SKM-1 treated with dmso at 0.1 percent for 144 hours (cell line): ENCODE measurements around the gene MRPL14.
"Not testable (repeated sequence)": the region's sequence is repeated elsewhere in the genome, so short reads cannot be mapped to it uniquely, and the experiment has no call there.

Experiments
- DNase-seq: peaks from one replicate; lab custom pipeline; 2025; ENCODE audit not compliant: unreplicated experiment; lab: John Stamatoyannopoulos, UW

Gene MRPL14

DNA sequence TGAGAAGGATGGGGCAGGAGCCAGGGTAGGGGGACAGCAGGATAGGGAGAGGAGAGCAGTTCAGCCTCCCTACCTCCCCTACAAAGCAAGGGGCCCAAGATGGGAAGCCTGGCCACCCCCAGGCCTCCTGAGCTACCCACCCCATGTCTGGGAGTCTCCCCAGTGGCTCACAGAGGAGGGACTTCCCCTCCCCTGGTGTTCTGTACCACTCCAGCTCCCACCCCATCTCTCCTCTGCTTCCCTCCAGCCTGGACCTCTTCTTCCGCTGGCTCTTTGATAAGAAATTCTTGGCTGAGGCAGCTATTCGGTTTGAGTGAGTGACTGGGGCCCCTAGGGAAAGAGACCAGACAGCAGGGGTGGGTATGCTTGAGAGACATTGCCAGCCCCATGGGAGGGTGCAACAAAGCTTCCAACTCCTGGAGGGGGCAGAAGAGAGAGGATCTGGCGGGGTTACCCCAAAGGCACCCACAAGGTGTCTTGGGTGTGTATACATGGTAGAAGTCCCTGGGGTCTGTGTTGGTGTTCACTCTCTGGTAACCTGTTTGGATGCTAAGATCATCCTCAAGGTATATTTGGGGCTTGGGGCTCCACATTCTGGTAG lies 23.2 kb upstream of the MRPL14 start:
- DNase-seq: no peak

DNA sequence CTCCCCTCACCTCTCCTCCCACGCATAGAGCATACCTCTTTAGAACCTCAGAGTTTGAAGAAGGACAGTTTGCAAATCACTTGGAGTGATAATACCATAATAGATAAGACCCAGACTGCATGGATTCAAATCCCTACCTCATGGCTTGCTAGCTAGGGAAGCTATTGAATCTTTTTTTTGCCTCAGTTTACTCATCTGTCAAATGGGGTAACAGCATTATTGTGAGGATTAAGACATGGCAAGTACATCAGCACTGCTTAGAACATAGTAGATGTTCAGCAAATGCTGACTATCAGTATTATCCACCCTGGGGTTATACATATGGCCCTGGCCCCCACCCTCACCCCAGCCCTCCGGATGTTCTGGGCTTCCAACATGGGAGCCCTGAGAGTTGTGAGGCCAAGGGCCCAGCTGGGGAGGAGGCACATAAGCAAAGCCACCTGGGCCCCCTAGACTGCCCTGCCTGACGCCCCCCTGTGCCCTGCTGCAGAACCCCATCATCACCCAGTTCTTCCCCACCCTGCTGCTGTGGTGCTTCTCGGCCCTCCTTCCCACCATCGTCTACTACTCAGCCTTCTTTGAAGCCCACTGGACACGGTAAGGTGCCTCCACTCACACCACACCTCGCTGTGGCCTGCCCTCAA lies 22.2 kb upstream of the MRPL14 start:
- DNase-seq: no peak

GRCh38 chr6:44148306-44148705 lies 21.1 kb upstream of the MRPL14 start:
- DNase-seq: no peak

DNA sequence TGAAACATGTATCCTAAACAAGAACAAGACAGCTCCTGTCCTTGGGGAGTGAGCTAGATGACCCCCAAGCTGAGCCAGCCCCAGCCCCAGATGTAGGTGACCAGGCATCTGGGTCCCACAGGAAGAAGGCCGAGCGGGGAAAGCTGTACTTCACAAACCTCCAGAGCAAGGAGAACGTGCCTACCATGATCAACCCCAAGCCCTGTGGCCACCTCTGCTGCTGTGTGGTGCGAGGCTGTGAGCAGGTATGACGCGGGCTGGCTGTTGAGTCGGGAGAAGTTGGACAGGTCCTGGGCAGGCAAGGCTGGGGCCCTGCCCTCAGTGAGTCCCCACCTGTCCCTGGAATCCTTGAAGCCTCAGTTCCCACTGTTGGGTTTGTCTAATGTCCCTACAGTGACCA lies 20.0 kb upstream of the MRPL14 start:
- DNase-seq: no peak

GRCh38 chr6:44146685-44147084 lies 19.4 kb upstream of the MRPL14 start:
- no peak for DNase-seq

GRCh38 chr6:44145839-44146238 lies 18.6 kb upstream of the MRPL14 start:
- no peak for DNase-seq

GRCh38 chr6:44144536-44144935 lies 17.3 kb upstream of the MRPL14 start:
- not testable (repeated sequence) for DNase-seq

DNA sequence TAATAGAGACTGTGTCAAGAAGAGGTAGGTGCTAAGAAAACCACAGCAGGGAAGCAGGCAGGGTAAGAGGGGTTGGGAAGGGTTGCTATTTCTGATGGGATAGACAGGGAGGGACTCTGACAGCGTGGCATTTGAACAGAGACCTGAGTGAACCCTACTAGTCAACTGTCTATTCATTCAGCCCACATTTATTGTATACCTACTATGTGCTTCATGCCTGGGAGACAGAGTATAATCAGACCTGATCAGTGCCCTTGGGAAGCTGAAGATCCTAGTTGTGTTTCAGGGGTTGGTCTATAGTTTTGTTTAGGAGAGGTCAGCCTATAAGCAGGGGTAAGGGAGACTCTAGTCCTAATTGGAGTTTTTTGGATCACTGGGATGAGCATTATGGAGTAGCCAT lies 16.5 kb upstream of the MRPL14 start:
- no peak for DNase-seq

DNA sequence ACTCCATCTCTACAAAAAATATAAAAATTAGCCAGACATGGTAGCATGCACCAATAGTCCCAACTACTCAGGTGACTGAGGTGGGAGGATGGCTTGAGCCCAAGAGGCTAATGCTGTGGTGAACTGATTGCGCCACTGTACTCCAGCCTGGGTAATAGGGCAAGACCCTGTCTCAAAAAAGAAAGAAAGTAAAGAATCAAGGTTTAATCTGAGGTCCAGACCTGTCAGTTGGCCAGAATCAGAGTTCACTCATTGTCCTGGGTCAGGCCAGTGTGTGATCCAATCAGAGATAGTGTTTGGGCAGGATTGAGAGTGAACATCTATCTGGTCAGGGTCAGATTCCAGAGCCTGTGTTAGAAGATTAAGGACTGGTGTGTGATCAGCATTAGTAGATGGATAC lies 15.6 kb upstream of the MRPL14 start:
- DNase-seq: no peak

DNA sequence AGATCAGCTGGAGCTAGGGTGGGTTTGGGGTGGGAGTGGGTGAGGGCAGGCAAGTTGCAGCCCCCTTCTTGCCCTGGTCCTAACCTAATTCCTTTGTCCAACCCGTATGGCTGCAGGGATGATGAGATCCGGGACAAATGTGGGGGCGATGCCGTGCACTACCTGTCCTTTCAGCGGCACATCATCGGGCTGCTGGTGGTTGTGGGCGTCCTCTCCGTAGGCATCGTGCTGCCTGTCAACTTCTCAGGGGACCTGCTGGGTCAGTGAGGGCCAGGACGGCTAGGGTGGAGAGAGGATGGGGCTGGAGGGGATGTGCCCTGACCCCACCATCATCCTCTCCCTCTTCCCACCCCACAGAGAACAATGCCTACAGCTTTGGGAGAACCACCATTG lies 12.1 kb upstream of the MRPL14 start:
- no peak for DNase-seq

DNA sequence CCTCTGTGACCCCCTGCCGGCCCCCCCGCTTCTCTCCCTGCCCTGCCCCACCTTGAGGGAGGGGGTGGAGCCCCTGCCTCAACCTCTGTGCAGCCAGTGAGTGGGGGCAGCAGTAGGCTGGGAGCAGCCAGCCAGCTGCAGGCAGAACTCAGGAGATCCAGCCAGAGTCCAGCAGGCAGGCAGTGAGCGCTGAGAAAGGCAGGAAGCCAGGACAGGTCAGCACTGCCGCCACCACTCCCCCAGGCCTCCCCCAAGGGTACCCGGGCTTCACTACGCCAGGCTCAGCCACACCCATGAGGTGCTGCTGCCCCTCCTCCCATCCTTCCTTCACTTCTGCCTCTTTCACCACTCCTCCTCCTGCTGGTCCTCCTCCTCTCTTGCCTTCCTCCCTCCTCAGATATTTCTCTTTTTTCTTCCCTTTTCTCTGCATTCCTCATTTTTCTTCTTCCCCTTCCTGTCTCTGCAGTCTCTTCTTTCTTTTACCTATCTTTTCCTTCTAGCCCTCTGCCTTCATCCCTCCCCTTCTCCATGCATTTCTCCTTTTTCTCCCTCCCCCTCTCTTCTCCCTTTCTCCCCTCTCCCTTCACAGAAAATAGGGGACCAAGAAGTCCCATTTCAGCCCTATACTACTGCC lies 11.6 kb upstream of the MRPL14 start:
- no peak for DNase-seq

- no peak for DNase-seq
Observed at GRCh38 chr6:44135875-44136274, 8.6 kb upstream of the MRPL14 start.

- DNase-seq: no peak
Observed at GRCh38 chr6:44135173-44135758, 8.0 kb upstream of the MRPL14 start.

DNA sequence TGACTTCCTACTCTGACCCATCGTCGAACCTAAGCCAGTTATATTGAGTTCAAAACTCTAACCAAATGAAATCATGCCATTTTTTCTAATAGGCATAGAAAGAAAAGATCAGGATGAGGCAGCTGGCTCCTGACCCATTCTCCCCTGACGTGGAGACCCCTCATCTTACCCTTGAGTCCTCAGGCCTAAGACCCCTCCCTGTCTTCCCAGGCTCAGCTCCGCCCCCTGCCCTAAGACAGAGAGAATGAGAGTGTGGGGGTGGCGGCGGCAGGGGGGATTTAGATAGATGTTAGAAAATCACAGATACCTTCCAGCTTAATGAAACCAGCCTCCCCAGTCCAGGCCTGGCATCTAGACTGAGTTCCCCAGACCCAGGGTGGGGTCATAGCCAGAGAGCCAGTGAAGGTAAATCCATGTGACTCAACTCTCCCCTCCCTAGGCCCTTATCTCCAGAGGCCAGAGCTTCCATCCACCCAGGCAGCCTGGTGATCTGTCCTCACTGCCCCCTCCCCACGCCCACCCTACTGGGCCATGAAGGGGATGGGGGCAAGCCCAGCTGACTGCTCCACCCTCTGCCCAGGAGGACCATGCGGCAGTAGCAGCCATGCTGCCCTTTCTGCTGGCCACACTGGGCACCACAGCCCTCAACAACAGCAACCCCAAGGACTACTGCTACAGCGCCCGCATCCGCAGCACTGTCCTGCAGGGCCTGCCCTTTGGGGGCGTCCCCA lies 6.9 kb upstream of the MRPL14 start:
- DNase-seq: no peak

DNA sequence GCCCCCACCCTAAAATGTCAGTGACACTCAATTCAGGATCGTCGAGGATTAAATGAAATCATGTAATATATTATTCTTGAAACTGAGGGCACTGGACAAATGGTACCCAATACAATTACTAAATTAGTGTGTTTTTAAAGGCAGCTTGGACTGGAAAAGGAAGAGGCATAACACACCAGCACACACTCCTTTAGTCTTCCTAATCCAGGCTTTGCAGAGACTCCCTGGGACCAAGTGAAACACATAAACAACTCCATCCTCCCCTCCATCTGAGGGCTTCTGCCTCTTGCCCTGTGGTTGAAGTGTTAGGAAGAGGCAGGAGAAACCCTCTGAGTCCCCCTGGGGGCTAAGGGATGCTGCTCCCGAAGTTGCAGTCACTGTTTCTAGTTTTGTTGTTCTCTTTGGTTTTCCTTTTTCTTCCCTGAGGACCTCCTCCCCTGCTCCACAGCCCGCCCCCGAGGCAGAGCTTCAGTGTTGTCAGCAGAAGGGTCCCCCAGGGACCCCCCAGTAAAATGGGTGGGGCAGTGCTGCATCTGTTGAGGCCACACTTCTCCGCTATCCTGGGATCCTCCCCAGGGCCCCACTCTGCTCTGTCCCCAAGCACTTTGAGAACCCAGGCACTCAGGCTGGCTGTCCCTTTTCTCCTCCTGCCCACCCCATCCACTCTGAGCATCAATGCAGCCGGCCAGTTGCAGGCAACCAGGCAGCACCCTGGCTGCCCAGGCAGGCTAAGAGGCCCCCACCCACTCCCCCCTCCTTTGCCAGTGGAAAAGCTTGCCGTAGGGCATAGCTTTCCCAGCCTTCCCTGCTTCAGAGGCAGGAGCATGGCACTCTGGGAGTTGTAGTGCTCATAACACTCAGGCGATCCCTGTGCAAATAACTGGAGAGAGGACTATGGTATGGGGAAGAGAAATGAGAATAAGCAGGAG lies 6.0 kb upstream of the MRPL14 start:
- DNase-seq: no peak

DNA sequence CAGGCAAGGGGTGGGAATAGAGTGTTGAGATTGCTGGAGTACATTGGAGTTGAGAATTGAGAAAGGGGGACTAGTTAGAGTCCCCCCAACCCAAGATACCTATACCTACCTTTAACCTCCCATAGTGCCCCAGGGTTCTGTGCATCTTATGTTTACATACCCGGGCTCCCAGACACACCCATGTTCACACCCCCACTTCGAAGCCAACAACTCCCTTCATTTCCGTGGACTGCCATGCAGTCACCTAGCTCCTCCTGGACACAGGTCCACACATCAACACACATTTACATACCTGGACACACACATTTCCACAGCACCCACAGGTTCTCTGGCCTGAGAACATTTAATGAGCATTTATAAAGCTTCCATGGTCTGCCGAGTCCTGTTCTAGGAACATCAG lies 5.2 kb upstream of the MRPL14 start:
- no peak for DNase-seq

- DNase-seq: no peak
Observed at GRCh38 chr6:44131892-44132291, 4.6 kb upstream of the MRPL14 start.

DNA sequence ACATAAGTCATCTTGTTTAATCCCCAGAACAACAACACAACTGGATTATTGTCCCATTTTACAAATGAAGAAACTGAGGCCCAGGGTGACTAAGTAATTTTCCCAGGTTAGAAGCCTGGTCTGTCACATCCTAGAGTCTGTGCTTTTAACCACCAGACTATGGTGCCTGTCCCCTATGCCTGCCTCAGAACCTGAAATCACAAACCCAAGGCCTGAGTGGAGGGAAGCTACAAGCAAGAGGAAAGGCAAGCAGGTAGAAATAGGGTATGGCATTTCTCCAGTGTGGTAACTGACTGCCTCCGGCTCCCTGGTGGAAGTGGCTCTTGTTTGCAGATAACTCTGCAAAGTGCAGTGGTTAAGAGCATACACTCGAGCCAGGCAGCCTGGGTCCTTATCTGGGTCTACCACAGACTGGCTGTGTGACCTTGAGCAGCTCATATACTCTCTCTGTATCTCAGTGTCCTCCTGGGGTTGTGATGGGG lies 2.6 kb upstream of the MRPL14 start:
- no peak for DNase-seq

- DNase-seq: no peak
Observed at GRCh38 chr6:44128020-44128917, 1.0 kb upstream of the MRPL14 start.
